ENCODE results near the gene DTNA.

- no peak for TF ChIP-seq CTCF (IDR thresholded peaks at IDR 0.05)
- no peak for TF ChIP-seq POLR2A (IDR thresholded peaks at IDR 0.05)
Observed at GRCh38 chr18:34718610-34719009, 8.5 kb downstream of the DTNA start.

Data from adrenal gland (tissue), 5 donors.